HepG2 (cell line): ENCODE measurements around the gene TULP3. TPM values are rescaled to one million over a fixed set of nuclear protein-coding genes. Genes with fewer than 3 reads are reported as not detected.

Experiments
- ATAC-seq: fragments of 200-7000 bp; cut with Tn5 transposase; 3 replicates; pipeline ENCODE4 v1.9.1; 2020; ENCODE audit warnings: mild to moderate bottlenecking, moderate library complexity
- BruUV-seq: library from RNA; stranded (reverse); fragments of 400-500 nt; replicated peaks from 2 replicates; lab custom pipeline; 2021; lab: Mats Ljungman, UMichigan
- CTCF ChIA-PET: fragments of 300-600 bp; formaldehyde crosslinking; extraction: SDS; loops from one replicate; lab custom pipeline; 2021; ENCODE audit warnings: low total read pairs, inconsistent platforms, low intra/inter-chr PET ratio; lab: Yijun Ruan, JAX
- POLR2A ChIA-PET: fragments of 350-600 bp; sonication (Branson Sonifier 250); formaldehyde crosslinking; loops from one replicate; lab custom pipeline; 2020; ENCODE audit warnings: antibody characterized with exemption, inconsistent platforms; lab: Yijun Ruan, JAX
- DNase-seq: peaks from one replicate; pipeline ENCODE4 v3.0.0-alpha.2; 2015; ENCODE audit warnings: low spot score
- FAIRE-seq: peaks from 3 replicates; lab custom pipeline; 2011; peaks lifted over from hg19 to GRCh38; lab: Jason Lieb, UNC
- H2AFZ ChIP-seq: one replicate; pipeline ENCODE4 v1.6.1; 2011; ENCODE audit warnings: low read length, inconsistent platforms
- H3K27ac ChIP-seq: fragments of 300-600 bp; 3 replicates; pipeline ENCODE4 v1.8.0; 2011; ENCODE audit warnings: mixed run types, mild to moderate bottlenecking, mixed read lengths, low read length, inconsistent platforms; ENCODE audit not compliant: insufficient read depth; ENCODE audit errors: extremely low read length
- H3K27me3 ChIP-seq, 2 experiments: fragments of 200-600 bp in 1 of 2; 2 replicates in 1 of 2; 3 replicates in 1 of 2; pipeline versions ENCODE4 v1.6.0 to v1.8.0; 2011; ENCODE audit warnings: low read length in 2 of 2, mild to moderate bottlenecking in 2 of 2, moderate library complexity in 2 of 2, inconsistent platforms in 1 of 2; ENCODE audit not compliant: insufficient read depth in 2 of 2, control insufficient read depth in 1 of 2
- H3K36me3 ChIP-seq, 2 experiments: fragments of 200-600 bp in 1 of 2; replicated peaks in 1 of 2; 2 replicates in 1 of 2; 3 replicates in 1 of 2; pipeline versions ENCODE4 v1.5.1 to v1.8.0; 2011; ENCODE audit warnings: low read length in 2 of 2, inconsistent platforms in 1 of 2; ENCODE audit not compliant: insufficient read depth in 2 of 2, control insufficient read depth in 1 of 2
- H3K4me1 ChIP-seq: 2 replicates; pipeline ENCODE4 v1.5.1; 2012; ENCODE audit warnings: low read length, inconsistent platforms; ENCODE audit not compliant: insufficient read depth
- H3K4me2 ChIP-seq: 2 replicates; pipeline ENCODE4 v1.6.0; 2011; ENCODE audit warnings: low read depth, low read length, inconsistent platforms
- H3K4me3 ChIP-seq, 3 experiments: fragments of 200-600 bp in 1 of 3; sonication (generic), shearing (Covaris generic) in 1 of 3; replicated peaks in 1 of 3; 2 replicates each; pipeline ENCODE4 v1.5.1; 2011 to 2016; ENCODE audit warnings: low read length in 3 of 3, inconsistent platforms in 2 of 3, low read depth in 2 of 3, mild to moderate bottlenecking in 2 of 3, control low read depth in 1 of 3, mixed read lengths in 1 of 3; ENCODE audit not compliant: insufficient read depth in 1 of 3
- H3K79me2 ChIP-seq: one replicate; pipeline ENCODE4 v1.6.1; 2011; ENCODE audit warnings: low read length, inconsistent platforms; ENCODE audit not compliant: insufficient read depth
- H3K9ac ChIP-seq: 2 replicates; pipeline ENCODE4 v1.6.0; 2011; ENCODE audit warnings: mild to moderate bottlenecking, low read depth, low read length, inconsistent platforms; ENCODE audit not compliant: insufficient read depth
- H3K9me3 ChIP-seq: 2 replicates; pipeline ENCODE4 v1.5.1; 2012; ENCODE audit warnings: mild to moderate bottlenecking, low read length
- H4K20me1 ChIP-seq: 2 replicates; pipeline ENCODE4 v1.6.0; 2011; ENCODE audit warnings: inconsistent platforms, mild to moderate bottlenecking, low read length, moderate library complexity; ENCODE audit not compliant: insufficient read depth
- ARID3A ChIP-seq: IDR thresholded peaks from 2 replicates; pipeline ENCODE4 v1.6.1; 2012; ENCODE audit warnings: low read depth, low read length, improper control_type of control experiment
- EEA1 ChIP-seq: sonication (generic); formaldehyde crosslinking; IDR thresholded peaks from 2 replicates; pipeline ENCODE4 v1.5.1; 2020; ENCODE audit warnings: mild to moderate bottlenecking, missing genetic modification reagents, borderline replicate concordance
- FOXK2 ChIP-seq: fragments of 450-650 bp; IDR thresholded peaks from 2 replicates; pipeline ENCODE4 v1.6.1; 2016
- HNF1A ChIP-seq, 2 experiments: sonication (generic) in 1 of 2; formaldehyde crosslinking in 1 of 2; IDR thresholded peaks; 2 replicates each; pipeline versions ENCODE4 v1.4.0 to v1.6.1; 2016 to 2020; ENCODE audit warnings: borderline replicate concordance in 1 of 2, low read depth in 1 of 2, mild to moderate bottlenecking in 1 of 2, missing genetic modification reagents in 1 of 2
- KLF9 ChIP-seq: IDR thresholded peaks from 2 replicates; pipeline ENCODE4 v1.6.1; 2016; ENCODE audit warnings: low read depth
- NR2F1 ChIP-seq, 2 experiments: fragments of 450-650 bp in 1 of 2; formaldehyde crosslinking in 1 of 2; IDR thresholded peaks; 2 replicates each; pipeline versions ENCODE4 v1.5.0 to v1.6.1; 2016 to 2020; ENCODE audit warnings: mild to moderate bottlenecking in 1 of 2, missing compliant biosample characterization in 1 of 2, missing genetic modification reagents in 1 of 2, moderate library complexity in 1 of 2
- PRDM10 ChIP-seq: sonication (generic); formaldehyde crosslinking; IDR thresholded peaks from 2 replicates; pipeline ENCODE4 v1.4.0; 2020; ENCODE audit warnings: low read depth, missing genetic modification reagents
- RARA ChIP-seq: IDR thresholded peaks from 2 replicates; pipeline ENCODE4 v1.6.1; 2016; ENCODE audit warnings: missing genetic modification reagents, missing compliant biosample characterization
- SNAI1 ChIP-seq: sonication (generic); formaldehyde crosslinking; IDR thresholded peaks from 2 replicates; pipeline ENCODE4 v1.5.0; 2020; ENCODE audit warnings: mild to moderate bottlenecking, missing genetic modification reagents, borderline replicate concordance
- ZNF34 ChIP-seq: sonication (generic); formaldehyde crosslinking; IDR thresholded peaks from 2 replicates; pipeline ENCODE4 v1.4.0; 2020; ENCODE audit warnings: mild to moderate bottlenecking, missing genetic modification reagents, borderline replicate concordance
- ZNF552 ChIP-seq: sonication (generic); formaldehyde crosslinking; IDR thresholded peaks from 2 replicates; pipeline ENCODE4 v1.9.0; 2022; ENCODE audit warnings: missing genetic modification reagents, mild to moderate bottlenecking, borderline replicate concordance
- WGBS: methylation state at CpG from one replicate; pipeline ENCODE4 v1.1.6; 2017; ENCODE audit warnings: low lambda C conversion rate; 5-methylcytosine and 5-hydroxymethylcytosine counted together
- in situ Hi-C: cut with HindIII; loops from 2 replicates; pipeline ENCODE4 v1.10.0; 2017; ENCODE audit warnings: low pct_unique_long_range_greater_than_20kb; ENCODE audit not compliant: extremely low pct_ligation_motif_present
- intact Hi-C: fragments of 100-400 bp; cut with micrococcal nuclease; formaldehyde crosslinking; loops from one replicate; pipeline ENCODE4 v1.10.0; 2022; ENCODE audit not compliant: unreplicated experiment
- polyA plus RNA-seq, 8 experiments: library from polyadenylated mRNA; depleted of rRNA in 3 of 8; stranded (reverse) in 7 of 8; unstranded in 1 of 8; fragments of >200 nt; fragmentation: Illumina TruSeq in 4 of 8; extraction: Trizol in 4 of 8; gene quantifications; 2 replicates each; pipeline versions ENCODE4 v1.2.1 to v1.2.3, GENCODE V29; 2011 to 2016; ENCODE audit warnings: low read depth in 4 of 8, missing spikeins in 1 of 8, mixed read lengths in 1 of 8; ENCODE audit not compliant: insufficient read depth in 1 of 8
- total RNA-seq, 5 experiments: library from RNA; depleted of rRNA; stranded (reverse); fragments of >200 nt; fragmentation: Illumina TruSeq; extraction: Trizol; gene quantifications; 2 replicates each; pipeline ENCODE4 v1.2.3, GENCODE V29; 2016; ENCODE audit warnings: low read depth in 1 of 5

Gene TULP3
- total and polyA plus RNA-seq, 2 of the 13 experiments (the other 11 are each of a cell fraction or from before 2014, with no cell fraction given): 11.2 to 13.2 TPM

- TF ChIP-seq HNF1A (IDR thresholded peaks at IDR 0.05; ENCODE audit: low read depth): peak; percentile 52; the same call in 1 of the 2 replicates
- TF ChIP-seq HNF1A (CRISPR knock-in tag; IDR thresholded peaks at IDR 0.05; ENCODE audit: borderline replicate concordance): no peak
- peak; percentile 82 for TF ChIP-seq RARA
- TF ChIP-seq SNAI1: no peak
- TF ChIP-seq ZNF34 (CRISPR knock-in tag): no peak
- peak in 1 of 2 experiments; percentile 69; a peak in 2 of 4 replicates for TF ChIP-seq NR2F1 (CRISPR knock-in tag; IDR thresholded peaks at IDR 0.05)
Measured at GRCh38 chr12:2886768-2887450, 3.8 kb upstream of the TULP3 start (continued).

- POLR2A ChIA-PET: interaction anchor here (0.7 to 1.8 kb wide), 10 partner anchors 11 to 1122 kb away, joined by 3 to 12 read pairs (median 3); partner anchors contain the start of gene RHNO1
- DNase-seq: no peak
- BruUV-seq: no TSS peak
- ATAC-seq: no peak
- in situ Hi-C loops: no loop called here
- Histone ChIP-seq H4K20me1 (no peaks in the 10 kb centered on the region), H3K9me3 (no peaks in the 10 kb centered on the region), H3K4me1 (peaks cover 57% of the 10 kb centered on the region), H3K27ac (peak overlapping the region; percentile 69), H3K27me3 (no peaks in the 10 kb centered on the region), H3K36me3 (peaks cover 0 to 7% of the 10 kb centered on the region in 2 experiments; a peak in 1 of 5 replicates), H3K9ac (peak overlapping the region; percentile 74), H2AFZ (no peak overlapping the region), H3K4me2 (peak overlapping the region; percentile 91), H3K4me3 (peak overlapping the region; percentile 34 to 87 (median 45); a peak in 4 of 6 replicates), H3K79me2 (peaks cover 17% of the 10 kb centered on the region)
- WGBS: 82% methylated on average over 10 of the region's 10 CpGs
- CTCF ChIA-PET: no interaction called here
- no peak for FAIRE-seq
- intact Hi-C loops: loop anchor here (5.0 kb wide), 1 partner anchor 72 kb away; no protein-coding TSS in a partner anchor
- TF ChIP-seq EEA1 (0 out of 2 replicates have a peak, but pooled peaks have one; percentile 5), PRDM10 (0 out of 2 replicates have a peak, but pooled peaks have one; percentile 9), FOXK2 (no peak), ARID3A (no peak), KLF9 (CRISPR knock-in tag) (0 out of 2 replicates have a peak, but pooled peaks have one; percentile 2), ZNF552 (0 out of 2 replicates have a peak, but pooled peaks have one; percentile 3)
Measured at GRCh38 chr12:2890001-2890387, 697 bp upstream of the TULP3 start.
